Upper lobe of left lung (tissue), 4 donors: ENCODE data around the gene SLC40A1.

ENCODE experiments used
- EP300 ChIP-seq, 4 donors: sonication (generic); formaldehyde crosslinking; IDR thresholded peaks; one replicate each; pipeline ENCODE4 v1.5.1; 2017; ENCODE audit warnings: antibody characterized with exemption in 4 of 4, control low read depth in 2 of 4
- POLR2A ChIP-seq, 4 donors: fragments of 450-650 bp; IDR thresholded peaks; one replicate each; pipeline ENCODE4 v1.5.1; 2016 to 2017; ENCODE audit warnings: antibody characterized with exemption in 4 of 4, mild to moderate bottlenecking in 2 of 4
- POLR2AphosphoS5 ChIP-seq, 2 donors: sonication (generic); formaldehyde crosslinking; IDR thresholded peaks; one replicate each; pipeline ENCODE4 v1.5.1; 2017; ENCODE audit warnings: antibody characterized with exemption in 2 of 2
- TF ChIP-seq, protein P1 (sequence below), 6 experiments: fragments of 450-650 bp in 4 of 6; fragments of 200-600 bp in 2 of 6; sonication (generic) in 2 of 6; IDR thresholded peaks; one replicate each; pipeline ENCODE4 v1.5.1; 2016 to 2019; ENCODE audit warnings: antibody characterized with exemption in 6 of 6

DNA sequence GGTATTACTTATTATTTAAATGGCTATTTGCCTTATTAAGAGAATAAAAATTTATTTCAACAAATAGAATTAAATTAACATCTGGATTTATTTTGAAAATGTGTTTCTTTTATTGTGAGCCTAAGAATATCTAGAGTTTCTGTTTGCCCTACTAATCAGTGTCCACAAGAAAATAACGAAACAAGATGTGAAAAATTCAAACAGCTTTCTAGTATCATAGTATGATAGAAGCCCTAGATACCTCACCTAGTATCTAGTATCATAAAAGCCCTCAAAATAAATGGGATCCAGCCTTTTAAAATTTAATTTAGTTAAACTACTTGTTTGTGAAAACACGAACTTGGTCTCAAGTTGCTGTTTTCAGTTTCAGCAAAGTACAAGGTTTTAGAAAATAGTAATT lies 13.7 kb upstream of the SLC40A1 start:
- TF ChIP-seq, protein P1, sequence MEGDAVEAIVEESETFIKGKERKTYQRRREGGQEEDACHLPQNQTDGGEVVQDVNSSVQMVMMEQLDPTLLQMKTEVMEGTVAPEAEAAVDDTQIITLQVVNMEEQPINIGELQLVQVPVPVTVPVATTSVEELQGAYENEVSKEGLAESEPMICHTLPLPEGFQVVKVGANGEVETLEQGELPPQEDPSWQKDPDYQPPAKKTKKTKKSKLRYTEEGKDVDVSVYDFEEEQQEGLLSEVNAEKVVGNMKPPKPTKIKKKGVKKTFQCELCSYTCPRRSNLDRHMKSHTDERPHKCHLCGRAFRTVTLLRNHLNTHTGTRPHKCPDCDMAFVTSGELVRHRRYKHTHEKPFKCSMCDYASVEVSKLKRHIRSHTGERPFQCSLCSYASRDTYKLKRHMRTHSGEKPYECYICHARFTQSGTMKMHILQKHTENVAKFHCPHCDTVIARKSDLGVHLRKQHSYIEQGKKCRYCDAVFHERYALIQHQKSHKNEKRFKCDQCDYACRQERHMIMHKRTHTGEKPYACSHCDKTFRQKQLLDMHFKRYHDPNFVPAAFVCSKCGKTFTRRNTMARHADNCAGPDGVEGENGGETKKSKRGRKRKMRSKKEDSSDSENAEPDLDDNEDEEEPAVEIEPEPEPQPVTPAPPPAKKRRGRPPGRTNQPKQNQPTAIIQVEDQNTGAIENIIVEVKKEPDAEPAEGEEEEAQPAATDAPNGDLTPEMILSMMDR (IDR thresholded peaks at IDR 0.05) = no peak
- TF ChIP-seq POLR2A (IDR thresholded peaks at IDR 0.05) (no peak), POLR2AphosphoS5 (IDR thresholded peaks at IDR 0.05) (no peak), EP300 (IDR thresholded peaks at IDR 0.05) (no peak)
